IMR-90 (cell line): ENCODE data around the gene EML4. TPM values are rescaled to one million over a fixed set of nuclear protein-coding genes. Genes with fewer than 3 reads are reported as not detected.

ENCODE experiments used
- ATAC-seq: fragments of 200-7000 bp; cut with Tn5 transposase; 2 replicates; pipeline ENCODE4 v1.9.1; 2020; ENCODE audit warnings: low read depth, mild to moderate bottlenecking, moderate library complexity
- BruUV-seq: library from RNA; stranded (reverse); fragments of 400-500 nt; replicated peaks from 2 replicates; lab custom pipeline; 2021; lab: Mats Ljungman, UMichigan
- CTCF ChIA-PET: fragments of 300-600 bp; formaldehyde crosslinking; extraction: SDS; loops from one replicate; lab custom pipeline; 2021; ENCODE audit warnings: antibody characterized with exemption; lab: Yijun Ruan, JAX
- POLR2A ChIA-PET: fragments of 300-600 bp; sonication (Branson Sonifier 250); formaldehyde crosslinking; loops from one replicate; lab custom pipeline; 2022; ENCODE audit warnings: antibody characterized with exemption; ENCODE audit not compliant: unreplicated experiment; lab: Charles Lee
- DNase-seq: peaks from one replicate; pipeline ENCODE4 v3.0.0; 2013
- H2AFZ ChIP-seq: replicated peaks from 2 replicates; pipeline ENCODE3; 2013; ENCODE audit warnings: low read length, mild to moderate bottlenecking; ENCODE audit not compliant: poor library complexity
- H2AK5ac ChIP-seq: 2 replicates; pipeline ENCODE4 v1.6.1; 2013; ENCODE audit warnings: low read depth, low read length, inconsistent platforms
- H2AK9ac ChIP-seq: replicated peaks from 2 replicates; pipeline ENCODE3; 2013; ENCODE audit warnings: mild to moderate bottlenecking, low read depth, low read length, moderate library complexity; ENCODE audit not compliant: poor library complexity
- H2BK120ac ChIP-seq: 2 replicates; pipeline ENCODE4 v1.6.1; 2013; ENCODE audit warnings: low read depth, low read length, inconsistent platforms
- H2BK15ac ChIP-seq: 3 replicates; pipeline ENCODE4 v1.6.1; 2013; ENCODE audit warnings: low read depth, low read length, inconsistent platforms
- H2BK20ac ChIP-seq: 2 replicates; pipeline ENCODE4 v1.6.1; 2013; ENCODE audit warnings: low read depth, mild to moderate bottlenecking, inconsistent platforms, low read length, moderate library complexity
- H2BK5ac ChIP-seq: 2 replicates; pipeline ENCODE4 v1.6.1; 2013; ENCODE audit warnings: mild to moderate bottlenecking, low read depth, low read length, inconsistent platforms; ENCODE audit not compliant: poor library complexity, severe bottlenecking
- H3K14ac ChIP-seq: replicated peaks from 2 replicates; pipeline ENCODE4 v1.6.1; 2013; ENCODE audit warnings: low read depth, low read length, inconsistent platforms
- H3K18ac ChIP-seq: 2 replicates; pipeline ENCODE4 v1.6.1; 2013; ENCODE audit warnings: low read depth, low read length, control low read depth
- H3K23ac ChIP-seq: 2 replicates; pipeline ENCODE4 v1.6.1; 2013; ENCODE audit warnings: low read depth, low read length, inconsistent platforms
- H3K27ac ChIP-seq: 2 replicates; pipeline ENCODE4 v1.5.1; 2013; ENCODE audit warnings: mild to moderate bottlenecking, control low read depth, low read length; ENCODE audit not compliant: insufficient read depth
- H3K27me3 ChIP-seq: 2 replicates; pipeline ENCODE4 v1.6.1; 2013; ENCODE audit warnings: low read length; ENCODE audit not compliant: control insufficient read depth, insufficient read depth
- H3K36me3 ChIP-seq: 2 replicates; pipeline ENCODE4 v1.6.1; 2013; ENCODE audit warnings: low read length, mixed read lengths; ENCODE audit not compliant: control insufficient read depth, insufficient read depth
- H3K4ac ChIP-seq: 2 replicates; pipeline ENCODE4 v1.6.1; 2013; ENCODE audit warnings: low read depth, low read length, inconsistent platforms
- H3K4me1 ChIP-seq: 2 replicates; pipeline ENCODE4 v1.6.1; 2013; ENCODE audit warnings: low read length, mixed read lengths; ENCODE audit not compliant: control insufficient read depth, insufficient read depth
- H3K4me2 ChIP-seq: 2 replicates; pipeline ENCODE4 v1.6.1; 2013; ENCODE audit warnings: low read depth, mild to moderate bottlenecking, control low read depth, low read length, moderate library complexity
- H3K4me3 ChIP-seq: 2 replicates; pipeline ENCODE4 v1.5.1; 2013; ENCODE audit warnings: low read depth, mild to moderate bottlenecking, control low read depth, low read length, moderate library complexity; ENCODE audit not compliant: insufficient read depth
- H3K56ac ChIP-seq: 2 replicates; pipeline ENCODE4 v1.6.1; 2013; ENCODE audit warnings: low read length, inconsistent platforms; ENCODE audit not compliant: insufficient read depth; ENCODE audit errors: extremely low read depth
- H3K79me1 ChIP-seq, 2 experiments: 2 replicates each; pipeline ENCODE4 v1.6.1; 2013; ENCODE audit warnings: low read length in 2 of 2, inconsistent platforms in 1 of 2, low read depth in 1 of 2
- H3K9ac ChIP-seq: 2 replicates; pipeline ENCODE4 v1.6.1; 2013; ENCODE audit warnings: low read depth, low read length, control low read depth
- H3K9me1 ChIP-seq: 2 replicates; pipeline ENCODE4 v1.6.1; 2013; ENCODE audit warnings: low read length, inconsistent platforms; ENCODE audit not compliant: insufficient read depth
- H3K9me3 ChIP-seq: 2 replicates; pipeline ENCODE4 v1.6.1; 2013; ENCODE audit warnings: low read length; ENCODE audit not compliant: control insufficient read depth, insufficient read depth
- H4K20me1 ChIP-seq: 2 replicates; pipeline ENCODE4 v1.6.1; 2013; ENCODE audit warnings: low read length, inconsistent platforms; ENCODE audit not compliant: insufficient read depth
- H4K5ac ChIP-seq: 2 replicates; pipeline ENCODE4 v1.6.1; 2013; ENCODE audit warnings: mild to moderate bottlenecking, low read depth, low read length, control low read depth
- H4K8ac ChIP-seq, 2 experiments: 2 replicates each; pipeline ENCODE4 v1.6.1; 2013; ENCODE audit warnings: low read depth in 2 of 2, low read length in 2 of 2, control low read depth in 1 of 2, inconsistent platforms in 1 of 2
- H4K91ac ChIP-seq: 2 replicates; pipeline ENCODE4 v1.6.1; 2013; ENCODE audit warnings: low read depth, low read length, inconsistent platforms; ENCODE audit not compliant: insufficient read depth
- BHLHE40 ChIP-seq: fragments of 150-350 bp; IDR thresholded peaks from 2 replicates; pipeline ENCODE4 v1.6.1; 2016; ENCODE audit warnings: mild to moderate bottlenecking, low read depth, low read length
- CEBPB ChIP-seq: IDR thresholded peaks from 2 replicates; pipeline ENCODE4 v1.6.1; 2012; ENCODE audit warnings: low read depth, low read length, improper control_type of control experiment
- ELK1 ChIP-seq: fragments of 150-350 bp; IDR thresholded peaks from 2 replicates; pipeline ENCODE4 v1.6.1; 2016; ENCODE audit warnings: low read depth, mild to moderate bottlenecking, low read length, moderate library complexity, borderline replicate concordance
- RAD21 ChIP-seq: IDR thresholded peaks from 2 replicates; pipeline ENCODE4 v1.6.1; 2012; ENCODE audit warnings: low read length, improper control_type of control experiment
- WGBS, 2 experiments: methylation state at CpG; one replicate each; pipeline versions ENCODE4 v1.1.5 to v1.1.7; 2013; ENCODE audit warnings: missing lambda C conversion rate in 2 of 2; ENCODE audit not compliant: insufficient read length in 1 of 2; ENCODE audit errors: extremely low coverage in 2 of 2; 5-methylcytosine and 5-hydroxymethylcytosine counted together
- dilution Hi-C: fragments of 300-500 bp; cut with HindIII; formaldehyde crosslinking; loops from one replicate; pipeline ENCODE4 v1.14.3; 2018; ENCODE audit warnings: low sequenced_read_pairs; ENCODE audit not compliant: unreplicated experiment
- in situ Hi-C: fragments of 300-500 bp; cut with MboI; formaldehyde crosslinking; loops from 3 replicates; pipeline ENCODE4 v1.14.3; 2019; ENCODE audit warnings: low sequenced_read_pairs, inconsistent platforms, mixed read lengths
- intact Hi-C: fragments of 100-400 bp; cut with micrococcal nuclease; formaldehyde crosslinking; loops from 2 replicates; pipeline ENCODE4 v1.10.0; 2022
- polyA plus RNA-seq, 3 experiments: library from polyadenylated mRNA; depleted of rRNA; stranded (reverse); fragments of >200 nt; gene quantifications; 2 replicates each; pipeline ENCODE4 v1.2.3, GENCODE V29; 2012; ENCODE audit warnings: low replicate concordance in 1 of 3
- total RNA-seq: library from RNA; depleted of rRNA; stranded (reverse); fragments of >200 nt; gene quantifications from 2 replicates; pipeline ENCODE4 v1.2.3, GENCODE V29; 2012

Gene EML4
- total and polyA plus RNA-seq, 2 of the 4 experiments (the other 2 are of a cell fraction) = 29.7 to 73.7 TPM

- Histone ChIP-seq H3K14ac (no peak overlapping the region), H3K79me1 (peaks cover 4 to 20% of the 10 kb centered on the region in 2 experiments; a peak in 3 of 4 replicates), H3K9ac (no peak overlapping the region), H4K91ac (no peak overlapping the region), H2BK15ac (no peak overlapping the region), H2BK120ac (no peak overlapping the region), H3K4me3 (no peak overlapping the region), H2AFZ (no peak overlapping the region), H3K9me1 (no peaks in the 10 kb centered on the region; the same call in 1 of the 2 replicates), H4K8ac (no peak overlapping the region), H2BK20ac (no peak overlapping the region), H4K20me1 (no peaks in the 10 kb centered on the region), H3K27ac (no peak overlapping the region), H4K5ac (no peak overlapping the region), H2AK5ac (no peak overlapping the region), H3K4me2 (no peak overlapping the region), H3K4ac (no peak overlapping the region), H3K9me3 (no peaks in the 10 kb centered on the region), H2AK9ac (no peak overlapping the region), H3K23ac (no peak overlapping the region), H3K36me3 (peaks cover 27% of the 10 kb centered on the region), H3K27me3 (no peaks in the 10 kb centered on the region), H3K18ac (no peak overlapping the region), H3K56ac (no peak overlapping the region), H3K4me1 (no peaks in the 10 kb centered on the region; the same call in 1 of the 2 replicates), H2BK5ac (no peak overlapping the region)
- DNase-seq (no peak), ATAC-seq (no peak; the same call in 1 of the 2 replicates)
- CTCF ChIA-PET = interaction anchor here (0.8 kb wide), 1 partner anchor 10 kb away, joined by 3 read pairs; no protein-coding TSS in a partner anchor
- POLR2A ChIA-PET = no interaction called here
- WGBS, 2 experiments = no CpG with 5 or more reads among the region's 9 CpGs
- in situ Hi-C loops = no loop called here
- dilution Hi-C loops = no loop called here
- TSS peak; percentile 69 for BruUV-seq
- TF ChIP-seq BHLHE40 (no peak), ELK1 (no peak), CEBPB (peak; percentile 75), RAD21 (no peak)
- intact Hi-C loops = no loop called here
These were observed 162.6 kb downstream of the EML4 start for GRCh38 chr2:42331569-42332284.
